GM12865 (cell line): ENCODE results near the gene SPRR5.

Experiments
- DNase-seq: peaks from one replicate; pipeline ENCODE4 v3.0.0; 2010; ENCODE audit warnings: low read depth
- H3K4me3 ChIP-seq: 2 replicates; pipeline ENCODE4 v1.5.1; 2011; ENCODE audit warnings: mild to moderate bottlenecking, low read depth, low read length, control low read depth
- CTCF ChIP-seq: IDR thresholded peaks from 2 replicates; pipeline ENCODE4 v1.5.1; 2011; ENCODE audit warnings: low read length, control low read depth, low read depth, inconsistent platforms; ENCODE audit not compliant: insufficient read depth; ENCODE audit errors: missing control alignments

The SPRR5 gene

GRCh38 chr1:152959273-152959672 lies 12.3 kb downstream of the SPRR5 start:
- TF ChIP-seq CTCF, result no peak
- DNase-seq, result no peak
- no peak overlapping the region for H3K4me3 ChIP-seq

GRCh38 chr1:152959801-152960451 lies 12.9 kb downstream of the SPRR5 start:
- DNase-seq, result no peak
- no peak overlapping the region for H3K4me3 ChIP-seq
- TF ChIP-seq CTCF, result no peak

DNA sequence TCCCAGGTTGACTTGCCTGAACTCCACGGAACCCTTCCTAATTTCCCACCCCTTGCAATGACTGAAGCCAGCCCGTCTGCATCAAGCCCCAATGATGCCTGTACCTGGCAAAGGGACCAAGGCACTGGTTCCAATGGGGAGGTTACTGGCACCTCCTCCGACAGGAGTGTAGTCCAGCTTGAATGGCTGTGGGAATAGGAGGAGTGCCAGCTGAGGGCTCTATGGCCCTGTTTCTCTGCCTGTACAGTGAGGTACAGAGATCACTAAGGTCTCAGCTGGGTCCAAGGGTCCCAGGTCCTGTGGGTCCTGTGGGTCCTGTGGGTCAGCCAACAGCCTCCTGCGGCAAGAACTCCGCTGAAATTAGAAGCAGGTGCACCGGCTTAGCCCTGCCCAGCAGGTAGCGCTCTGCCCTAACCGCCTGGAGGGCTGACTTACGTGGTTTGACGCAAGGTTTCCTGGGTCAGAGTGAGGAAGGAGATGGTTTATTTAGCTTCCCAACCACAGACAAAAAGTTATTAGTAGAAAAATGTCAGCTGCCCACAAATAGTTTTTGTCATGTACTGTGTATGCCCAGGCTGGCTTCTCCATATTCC lies 13.5 kb downstream of the SPRR5 start:
- TF ChIP-seq CTCF, result peak; percentile 68
- no peak overlapping the region for H3K4me3 ChIP-seq
- peak; percentile 71 for DNase-seq

- DNase-seq, result no peak
- no peak overlapping the region for H3K4me3 ChIP-seq
- no peak for TF ChIP-seq CTCF
Measured at GRCh38 chr1:152961226-152961891, 14.4 kb downstream of the SPRR5 start.

DNA sequence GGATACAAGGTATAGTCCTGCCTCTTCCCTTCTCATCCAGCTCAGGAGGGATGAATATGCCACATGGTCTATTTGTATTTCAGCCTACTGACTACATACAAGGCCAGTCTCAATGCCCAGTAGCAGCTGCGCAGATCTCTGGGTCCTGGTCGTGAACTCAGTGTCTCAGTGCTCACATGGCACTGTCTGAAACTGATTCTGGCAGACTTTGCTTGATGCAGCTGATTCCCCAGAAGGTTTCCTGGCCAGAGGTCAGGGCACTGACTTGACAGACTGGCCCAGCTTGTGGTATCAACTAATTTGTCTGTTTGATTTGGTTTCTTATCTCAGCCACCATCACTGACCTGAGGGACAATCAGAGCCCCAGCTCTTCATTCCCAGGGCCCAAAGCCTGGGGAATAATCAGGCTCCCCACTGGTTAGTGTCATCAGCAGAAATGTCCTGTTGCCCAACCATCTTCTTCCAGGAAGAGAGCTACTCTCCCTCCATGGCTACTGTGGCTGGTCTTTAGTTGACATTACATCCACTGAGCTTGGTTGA lies 15.9 kb downstream of the SPRR5 start:
- DNase-seq, result no peak
- no peak for TF ChIP-seq CTCF
- H3K4me3 ChIP-seq, result no peak overlapping the region

- H3K4me3 ChIP-seq, result no peak overlapping the region
- TF ChIP-seq CTCF, result no peak
- no peak for DNase-seq
Measured at GRCh38 chr1:152964536-152964935, 17.5 kb downstream of the SPRR5 start.
